ENCODE results near the gene PLEKHG4.

GRCh38 chr16:67230809-67231660 lies 48.3 kb upstream of the PLEKHG4 start:
- TF ChIP-seq, protein P1, sequence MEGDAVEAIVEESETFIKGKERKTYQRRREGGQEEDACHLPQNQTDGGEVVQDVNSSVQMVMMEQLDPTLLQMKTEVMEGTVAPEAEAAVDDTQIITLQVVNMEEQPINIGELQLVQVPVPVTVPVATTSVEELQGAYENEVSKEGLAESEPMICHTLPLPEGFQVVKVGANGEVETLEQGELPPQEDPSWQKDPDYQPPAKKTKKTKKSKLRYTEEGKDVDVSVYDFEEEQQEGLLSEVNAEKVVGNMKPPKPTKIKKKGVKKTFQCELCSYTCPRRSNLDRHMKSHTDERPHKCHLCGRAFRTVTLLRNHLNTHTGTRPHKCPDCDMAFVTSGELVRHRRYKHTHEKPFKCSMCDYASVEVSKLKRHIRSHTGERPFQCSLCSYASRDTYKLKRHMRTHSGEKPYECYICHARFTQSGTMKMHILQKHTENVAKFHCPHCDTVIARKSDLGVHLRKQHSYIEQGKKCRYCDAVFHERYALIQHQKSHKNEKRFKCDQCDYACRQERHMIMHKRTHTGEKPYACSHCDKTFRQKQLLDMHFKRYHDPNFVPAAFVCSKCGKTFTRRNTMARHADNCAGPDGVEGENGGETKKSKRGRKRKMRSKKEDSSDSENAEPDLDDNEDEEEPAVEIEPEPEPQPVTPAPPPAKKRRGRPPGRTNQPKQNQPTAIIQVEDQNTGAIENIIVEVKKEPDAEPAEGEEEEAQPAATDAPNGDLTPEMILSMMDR (IDR thresholded peaks at IDR 0.05), result no peak
- TF ChIP-seq NFIC (IDR thresholded peaks at IDR 0.05; ENCODE audit: borderline replicate concordance) (no peak), POLR2AphosphoS5 (IDR thresholded peaks at IDR 0.05; ENCODE audit: low read depth, low read length) (no peak; the same call in 1 of the 2 replicates)

Data from SK-N-SH (cell line).